ENCODE data around the gene ID3. TPM values are rescaled to one million over a fixed set of nuclear protein-coding genes. Genes with fewer than 3 reads are reported as not detected.

The ID3 gene
- polyA plus RNA-seq, 1 of the 3 experiments (the other 2 are of a cell fraction) = 504 TPM

DNA sequence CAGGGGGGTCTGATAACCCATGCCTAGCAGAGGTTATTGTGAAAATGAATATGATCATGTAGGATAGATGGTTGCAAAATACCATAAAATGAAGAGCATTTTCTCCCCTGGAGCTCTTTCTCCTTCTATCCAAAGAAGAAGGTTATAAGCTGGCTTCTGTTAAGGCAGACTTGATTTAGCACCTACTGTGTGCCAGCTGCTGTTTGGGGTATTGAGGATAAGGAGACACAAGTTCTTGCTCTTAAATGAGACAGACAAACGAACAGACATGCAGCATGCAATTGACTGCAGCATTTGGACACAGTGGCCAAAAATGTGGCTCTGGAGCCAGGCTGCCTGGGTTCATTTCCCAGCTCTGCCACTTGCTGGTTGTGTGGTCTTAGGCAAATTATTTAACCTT, 39.8 kb upstream of the ID3 start:
- no peaks in the 10 kb centered on the region for H3K9me3 ChIP-seq
- no peaks in the 10 kb centered on the region for H3F3A ChIP-seq (replicated peaks; ENCODE audit: insufficient read depth)
- ChIA-PET POLR2A (interaction anchor here (0.7 to 2.2 kb wide), 6 partner anchors 18 to 179 kb away, joined by 3 to 14 read pairs (median 4); partner anchors contain the start of genes ID3, PITHD1 and RPL11), CTCF (interaction anchor here (0.7 to 4.1 kb wide), 11 partner anchors 9 to 59 kb away, joined by 3 to 19 read pairs (median 5); no protein-coding TSS in a partner anchor)
- 67% methylated on average over 1 of the region's 1 CpG for WGBS (ENCODE audit: low lambda C conversion rate)
- no peak overlapping the region for H2AFZ ChIP-seq (ENCODE audit: low read depth)
- peak overlapping the region in 1 of 2 experiments; percentile 82; a peak in 2 of 4 replicates for H3K27ac ChIP-seq (ENCODE audit: low read depth in 2 of 2, low read length in 1 of 2)
- no peak overlapping the region for H3K4me2 ChIP-seq
- H3K36me3 ChIP-seq (replicated peaks in 1 of 2; ENCODE audit: control insufficient read depth in 1 of 2, insufficient read depth in 2 of 2, low read length in 1 of 2) = no peaks in the 10 kb centered on the region
- no peaks in the 10 kb centered on the region for H3K27me3 ChIP-seq (ENCODE audit: insufficient read depth)
- peaks cover 0 to 17% of the 10 kb centered on the region in 2 experiments; a peak in 2 of 4 replicates for H3K4me1 ChIP-seq (ENCODE audit: control insufficient read depth in 1 of 2, insufficient read depth in 2 of 2, low read depth in 1 of 2, low read length in 1 of 2)
- no peak overlapping the region for H3K4me3 ChIP-seq (ENCODE audit: low read depth in 2 of 2, low read length in 1 of 2)
- no peaks in the 10 kb centered on the region for H3K9me2 ChIP-seq
- DNase-seq = no peak
- H3K9ac ChIP-seq = no peak overlapping the region
- H4K20me1 ChIP-seq (ENCODE audit: insufficient read depth) = no peaks in the 10 kb centered on the region
- TF ChIP-seq FOSL2 (IDR thresholded peaks at IDR 0.05; ENCODE audit: borderline replicate concordance, low read depth) (no peak), TCF12 (IDR thresholded peaks at IDR 0.05) (no peak), POLR2AphosphoS5 (IDR thresholded peaks at IDR 0.05; ENCODE audit: low read depth, low read length) (no peak), MXI1 (IDR thresholded peaks at IDR 0.05; ENCODE audit: low read depth, low read length) (no peak), GATA2 (CRISPR knock-in tag; IDR thresholded peaks at IDR 0.05) (no peak), CHD2 (IDR thresholded peaks at IDR 0.05; ENCODE audit: low read length, partially characterized antibody) (no peak)
- no peaks in the 10 kb centered on the region for H3K79me2 ChIP-seq (ENCODE audit: insufficient read depth)

DNA sequence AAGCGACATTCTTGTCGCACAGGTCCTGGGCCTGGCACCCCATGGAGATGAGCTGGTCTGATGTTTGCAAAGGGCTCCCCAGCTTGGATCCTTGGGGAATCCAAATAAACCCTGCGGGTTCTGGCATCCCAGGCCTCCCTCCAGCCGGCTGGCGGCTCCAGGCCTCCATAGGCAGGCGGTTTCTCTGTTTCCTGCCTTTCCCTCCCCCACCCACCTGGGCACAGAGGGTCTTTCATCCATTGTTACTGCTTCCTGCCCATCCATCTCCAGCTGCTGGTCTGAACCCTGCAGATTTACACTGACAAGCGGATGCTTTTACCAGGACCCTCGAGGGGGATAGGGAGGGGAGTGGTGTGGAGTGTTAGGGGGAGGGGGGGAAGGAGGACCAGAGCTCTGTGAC, 39.1 kb upstream of the ID3 start:
- peak overlapping the region in 1 of 2 experiments; percentile 82; a peak in 2 of 4 replicates for H3K27ac ChIP-seq (ENCODE audit: low read depth in 2 of 2, low read length in 1 of 2)
- no peak overlapping the region for H3K9ac ChIP-seq
- TF ChIP-seq YY1 (IDR thresholded peaks at IDR 0.05; ENCODE audit: low read depth) (no peak), FOXJ3 (CRISPR knock-in tag; IDR thresholded peaks at IDR 0.05) (peak; percentile 20; the same call in 1 of the 2 replicates)
- no peaks in the 10 kb centered on the region for H3K9me2 ChIP-seq
- no peaks in the 10 kb centered on the region for H3K27me3 ChIP-seq (ENCODE audit: insufficient read depth)
- no peak overlapping the region for H3K4me3 ChIP-seq (ENCODE audit: low read depth in 2 of 2, low read length in 1 of 2)
- no peaks in the 10 kb centered on the region for H3F3A ChIP-seq (replicated peaks; ENCODE audit: insufficient read depth)
- POLR2A ChIA-PET = interaction anchor here (0.7 to 2.2 kb wide), 7 partner anchors 17 to 180 kb away, joined by 3 to 14 read pairs (median 3); partner anchors contain the start of genes ID3, PITHD1 and RPL11
- H3K79me2 ChIP-seq (ENCODE audit: insufficient read depth) = no peaks in the 10 kb centered on the region
- H3K4me1 ChIP-seq (ENCODE audit: control insufficient read depth in 1 of 2, insufficient read depth in 2 of 2, low read depth in 1 of 2, low read length in 1 of 2) = peaks cover 0 to 21% of the 10 kb centered on the region in 2 experiments; a peak in 2 of 4 replicates
- peak; percentile 81 for DNase-seq
- 66% methylated on average over 7 of the region's 8 CpGs for WGBS (ENCODE audit: low lambda C conversion rate)
- CTCF ChIA-PET = interaction anchor here (0.7 to 3.2 kb wide), 11 partner anchors 17 to 102 kb away, joined by 3 to 18 read pairs (median 4); no protein-coding TSS in a partner anchor
- H3K4me2 ChIP-seq = no peak overlapping the region
- H3K36me3 ChIP-seq (replicated peaks in 1 of 2; ENCODE audit: control insufficient read depth in 1 of 2, insufficient read depth in 2 of 2, low read length in 1 of 2) = no peaks in the 10 kb centered on the region
- H2AFZ ChIP-seq (ENCODE audit: low read depth) = no peak overlapping the region
- no peaks in the 10 kb centered on the region for H4K20me1 ChIP-seq (ENCODE audit: insufficient read depth)
- no peaks in the 10 kb centered on the region for H3K9me3 ChIP-seq

DNA sequence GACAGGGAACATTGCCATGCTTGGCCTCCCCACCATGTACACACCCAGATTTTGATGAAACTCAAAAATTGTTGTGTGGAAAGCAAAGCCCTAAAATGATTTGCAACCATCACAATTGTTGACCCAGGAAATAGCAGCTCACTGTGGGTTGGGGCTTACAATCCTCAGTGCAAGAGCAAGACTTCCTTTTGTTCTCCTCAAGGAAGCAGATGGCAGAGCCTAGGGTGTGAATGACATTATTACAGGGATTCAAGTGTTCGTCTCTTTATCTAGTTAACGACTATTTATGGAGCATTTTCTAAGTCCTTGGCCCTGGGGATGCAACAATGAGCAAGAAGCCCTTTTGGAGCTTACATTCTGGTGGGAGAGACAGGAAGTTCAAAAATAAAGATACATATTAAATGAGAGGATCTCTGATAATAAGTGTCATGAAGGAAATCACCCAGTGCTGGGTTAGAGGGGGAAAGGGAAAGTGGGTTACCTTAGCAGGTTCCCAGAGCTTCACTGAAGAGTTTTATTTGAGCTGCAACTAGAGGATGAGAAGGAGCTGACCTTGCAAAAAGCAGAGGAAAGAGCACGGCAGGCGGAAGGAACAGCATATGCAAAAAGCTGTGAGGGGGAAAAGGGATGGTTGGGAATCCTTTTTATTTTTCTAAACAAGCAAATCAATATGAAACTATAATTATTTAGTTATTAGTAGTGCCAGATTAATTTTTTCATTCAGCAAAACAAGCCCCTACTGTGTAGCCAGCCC, 38.5 kb upstream of the ID3 start:
- 94% methylated on average over 4 of the region's 4 CpGs for WGBS (ENCODE audit: low lambda C conversion rate)
- H3F3A ChIP-seq (replicated peaks; ENCODE audit: insufficient read depth) = no peaks in the 10 kb centered on the region
- peaks cover 0 to 26% of the 10 kb centered on the region in 2 experiments; a peak in 2 of 4 replicates for H3K4me1 ChIP-seq (ENCODE audit: control insufficient read depth in 1 of 2, insufficient read depth in 2 of 2, low read depth in 1 of 2, low read length in 1 of 2)
- no peak overlapping the region for H3K4me3 ChIP-seq (ENCODE audit: low read depth in 2 of 2, low read length in 1 of 2)
- POLR2A ChIA-PET = interaction anchor here (0.9 to 2.2 kb wide), 6 partner anchors 17 to 94 kb away, joined by 3 to 14 read pairs (median 4); partner anchors contain the start of genes ID3 and RPL11
- no peaks in the 10 kb centered on the region for H3K9me2 ChIP-seq
- no peak overlapping the region for H3K4me2 ChIP-seq
- no peak overlapping the region for H2AFZ ChIP-seq (ENCODE audit: low read depth)
- peak overlapping the region in 1 of 2 experiments; percentile 82; a peak in 2 of 4 replicates for H3K27ac ChIP-seq (ENCODE audit: low read depth in 2 of 2, low read length in 1 of 2)
- H3K9me3 ChIP-seq = no peaks in the 10 kb centered on the region
- H3K27me3 ChIP-seq (ENCODE audit: insufficient read depth) = no peaks in the 10 kb centered on the region
- H3K9ac ChIP-seq = no peak overlapping the region
- no peaks in the 10 kb centered on the region for H3K79me2 ChIP-seq (ENCODE audit: insufficient read depth)
- no peaks in the 10 kb centered on the region for H4K20me1 ChIP-seq (ENCODE audit: insufficient read depth)
- no peaks in the 10 kb centered on the region for H3K36me3 ChIP-seq (replicated peaks in 1 of 2; ENCODE audit: control insufficient read depth in 1 of 2, insufficient read depth in 2 of 2, low read length in 1 of 2)
- CTCF ChIA-PET = interaction anchor here (0.6 to 3.2 kb wide), 10 partner anchors 20 to 104 kb away, joined by 3 to 18 read pairs (median 4); no protein-coding TSS in a partner anchor
- no peak for DNase-seq
- TF ChIP-seq RXRA (IDR thresholded peaks at IDR 0.05; ENCODE audit: borderline replicate concordance, low read depth) (no peak), MXI1 (IDR thresholded peaks at IDR 0.05; ENCODE audit: low read depth, low read length) (no peak), SMC3 (IDR thresholded peaks at IDR 0.05; ENCODE audit: low read depth, low read length) (no peak), ELF1 (IDR thresholded peaks at IDR 0.05) (no peak)
- TF ChIP-seq, protein P1, sequence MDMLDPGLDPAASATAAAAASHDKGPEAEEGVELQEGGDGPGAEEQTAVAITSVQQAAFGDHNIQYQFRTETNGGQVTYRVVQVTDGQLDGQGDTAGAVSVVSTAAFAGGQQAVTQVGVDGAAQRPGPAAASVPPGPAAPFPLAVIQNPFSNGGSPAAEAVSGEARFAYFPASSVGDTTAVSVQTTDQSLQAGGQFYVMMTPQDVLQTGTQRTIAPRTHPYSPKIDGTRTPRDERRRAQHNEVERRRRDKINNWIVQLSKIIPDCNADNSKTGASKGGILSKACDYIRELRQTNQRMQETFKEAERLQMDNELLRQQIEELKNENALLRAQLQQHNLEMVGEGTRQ (IDR thresholded peaks at IDR 0.05; ENCODE audit: borderline replicate concordance, low read depth, low read length) = no peak
- TF ChIP-seq, protein P2, sequence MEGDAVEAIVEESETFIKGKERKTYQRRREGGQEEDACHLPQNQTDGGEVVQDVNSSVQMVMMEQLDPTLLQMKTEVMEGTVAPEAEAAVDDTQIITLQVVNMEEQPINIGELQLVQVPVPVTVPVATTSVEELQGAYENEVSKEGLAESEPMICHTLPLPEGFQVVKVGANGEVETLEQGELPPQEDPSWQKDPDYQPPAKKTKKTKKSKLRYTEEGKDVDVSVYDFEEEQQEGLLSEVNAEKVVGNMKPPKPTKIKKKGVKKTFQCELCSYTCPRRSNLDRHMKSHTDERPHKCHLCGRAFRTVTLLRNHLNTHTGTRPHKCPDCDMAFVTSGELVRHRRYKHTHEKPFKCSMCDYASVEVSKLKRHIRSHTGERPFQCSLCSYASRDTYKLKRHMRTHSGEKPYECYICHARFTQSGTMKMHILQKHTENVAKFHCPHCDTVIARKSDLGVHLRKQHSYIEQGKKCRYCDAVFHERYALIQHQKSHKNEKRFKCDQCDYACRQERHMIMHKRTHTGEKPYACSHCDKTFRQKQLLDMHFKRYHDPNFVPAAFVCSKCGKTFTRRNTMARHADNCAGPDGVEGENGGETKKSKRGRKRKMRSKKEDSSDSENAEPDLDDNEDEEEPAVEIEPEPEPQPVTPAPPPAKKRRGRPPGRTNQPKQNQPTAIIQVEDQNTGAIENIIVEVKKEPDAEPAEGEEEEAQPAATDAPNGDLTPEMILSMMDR (IDR thresholded peaks at IDR 0.05) = no peak
- TF ChIP-seq, protein P3, sequence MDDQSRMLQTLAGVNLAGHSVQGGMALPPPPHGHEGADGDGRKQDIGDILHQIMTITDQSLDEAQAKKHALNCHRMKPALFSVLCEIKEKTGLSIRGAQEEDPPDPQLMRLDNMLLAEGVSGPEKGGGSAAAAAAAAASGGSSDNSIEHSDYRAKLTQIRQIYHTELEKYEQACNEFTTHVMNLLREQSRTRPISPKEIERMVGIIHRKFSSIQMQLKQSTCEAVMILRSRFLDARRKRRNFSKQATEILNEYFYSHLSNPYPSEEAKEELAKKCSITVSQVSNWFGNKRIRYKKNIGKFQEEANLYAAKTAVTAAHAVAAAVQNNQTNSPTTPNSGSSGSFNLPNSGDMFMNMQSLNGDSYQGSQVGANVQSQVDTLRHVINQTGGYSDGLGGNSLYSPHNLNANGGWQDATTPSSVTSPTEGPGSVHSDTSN (IDR thresholded peaks at IDR 0.05) = no peak
